Measurements from ENCODE around the gene FOXP4. TPM values are rescaled to one million over a fixed set of nuclear protein-coding genes. Genes with fewer than 3 reads are reported as not detected.

The FOXP4 gene
- total and polyA plus RNA-seq, 2 of the 13 experiments (the other 11 are each of a cell fraction or from before 2014, with no cell fraction given), result 11.0 to 12.4 TPM

- TF ChIP-seq ZNF883 (CRISPR knock-in tag; IDR thresholded peaks at IDR 0.05; ENCODE audit: not compliant biosample characterization) (peak; percentile 71), UBTF (CRISPR knock-in tag; IDR thresholded peaks at IDR 0.05) (peak; percentile 81), HINFP (CRISPR knock-in tag; IDR thresholded peaks at IDR 0.05; ENCODE audit: low read depth) (peak; percentile 51), GMEB1 (CRISPR knock-in tag; IDR thresholded peaks at IDR 0.05; ENCODE audit: borderline replicate concordance) (peak; percentile 76), ZGPAT (CRISPR knock-in tag; IDR thresholded peaks at IDR 0.05) (peak; percentile 98), ZNF557 (CRISPR knock-in tag; IDR thresholded peaks at IDR 0.05) (peak; percentile 56; the same call in 1 of the 2 replicates), ZNF17 (CRISPR knock-in tag; IDR thresholded peaks at IDR 0.05) (no peak), HBP1 (CRISPR knock-in tag; IDR thresholded peaks at IDR 0.05; ENCODE audit: low read depth) (peak; percentile 52; the same call in 1 of the 2 replicates), TARDBP (CRISPR knock-in tag; IDR thresholded peaks at IDR 0.05) (peak; percentile 100), ELK4 (CRISPR knock-in tag; IDR thresholded peaks at IDR 0.05; ENCODE audit: borderline replicate concordance) (no peak), FIP1L1 (IDR thresholded peaks at IDR 0.05; ENCODE audit: borderline replicate concordance, insufficient read depth, low read depth, low read length) (no peak), SRSF1 (optimal IDR thresholded peaks at IDR 0.05; ENCODE audit: low read depth, low read length) (no peak), ZSCAN5A (CRISPR knock-in tag; IDR thresholded peaks at IDR 0.05; ENCODE audit: borderline replicate concordance) (peak; percentile 88; the same call in 1 of the 2 replicates), ZNF83 (CRISPR knock-in tag; IDR thresholded peaks at IDR 0.05; ENCODE audit: borderline replicate concordance) (peak; percentile 64; the same call in 1 of the 2 replicates), ZNF501 (CRISPR knock-in tag; IDR thresholded peaks at IDR 0.05) (peak; percentile 94), TCF7 (IDR thresholded peaks at IDR 0.05; ENCODE audit: low read depth) (peak; percentile 71)
Measured at GRCh38 chr6:41568585-41569384, 22.6 kb downstream of the FOXP4 start (continued).

All from HepG2 (cell line).